ENCODE data around the gene PTPRN2.

The PTPRN2 gene

DNA sequence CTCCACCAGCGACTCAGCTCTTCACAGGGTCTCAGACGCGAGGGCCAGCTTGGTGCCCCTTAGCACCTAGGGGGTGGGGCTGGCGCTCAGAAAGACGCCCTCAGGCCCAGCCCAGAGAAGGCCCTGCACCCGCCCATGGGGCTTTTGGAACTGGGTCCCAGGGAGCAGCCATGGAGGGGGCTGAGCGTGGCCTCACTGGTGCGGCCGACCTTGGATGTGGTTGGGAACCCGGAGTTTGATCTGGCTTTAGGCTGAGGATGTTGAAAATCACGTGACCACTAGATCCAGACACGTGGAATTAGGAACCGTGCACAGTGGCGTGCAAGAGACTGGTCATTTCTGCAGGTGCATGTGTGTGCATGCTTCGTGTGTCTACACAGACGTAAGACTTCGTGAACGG is 1065.4 kb downstream of the PTPRN2 start:
- no peak for DNase-seq (ENCODE audit: low read depth in 2 of 2)

- DNase-seq (ENCODE audit: low read depth in 2 of 2): no peak
Observed at GRCh38 chr7:157521752-157522151, 1065.9 kb downstream of the PTPRN2 start.

DNA sequence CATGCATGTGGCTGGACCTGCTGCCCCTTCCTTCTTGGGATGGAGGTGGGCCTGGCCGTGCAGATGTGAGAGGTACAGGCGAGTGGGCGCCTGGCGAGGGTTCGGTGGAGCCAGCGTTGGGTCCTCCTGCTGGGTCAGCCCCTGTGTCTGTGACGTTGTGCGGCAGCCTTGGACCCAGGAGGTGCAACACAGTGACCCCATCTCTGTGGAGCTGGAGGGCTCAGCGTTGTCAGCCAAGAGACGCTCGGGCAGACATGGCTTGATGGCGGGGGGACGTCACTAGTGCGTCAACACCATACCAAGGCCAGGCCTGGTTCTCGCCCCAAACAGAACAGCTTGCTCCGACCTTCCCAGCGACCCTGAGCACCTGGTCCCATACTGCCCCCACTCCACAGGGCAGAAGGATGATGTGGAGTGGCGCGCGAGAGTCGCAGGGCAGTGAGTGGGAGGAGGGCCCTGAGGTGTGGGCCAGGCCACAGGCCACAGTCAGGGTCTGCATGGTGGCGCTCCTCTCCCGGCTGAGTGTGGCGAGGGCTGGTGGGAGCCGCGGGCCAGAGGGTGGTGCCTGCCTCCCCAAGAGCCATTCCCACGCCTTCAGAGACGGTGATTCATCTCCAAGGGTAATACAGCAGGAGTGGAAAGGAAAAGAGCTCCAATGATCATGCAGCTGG is 1066.4 kb downstream of the PTPRN2 start:
- no peak for DNase-seq (ENCODE audit: low read depth in 2 of 2)

- no peak for DNase-seq (ENCODE audit: low read depth in 2 of 2)
Observed at GRCh38 chr7:157520249-157520648, 1067.4 kb downstream of the PTPRN2 start.

DNA sequence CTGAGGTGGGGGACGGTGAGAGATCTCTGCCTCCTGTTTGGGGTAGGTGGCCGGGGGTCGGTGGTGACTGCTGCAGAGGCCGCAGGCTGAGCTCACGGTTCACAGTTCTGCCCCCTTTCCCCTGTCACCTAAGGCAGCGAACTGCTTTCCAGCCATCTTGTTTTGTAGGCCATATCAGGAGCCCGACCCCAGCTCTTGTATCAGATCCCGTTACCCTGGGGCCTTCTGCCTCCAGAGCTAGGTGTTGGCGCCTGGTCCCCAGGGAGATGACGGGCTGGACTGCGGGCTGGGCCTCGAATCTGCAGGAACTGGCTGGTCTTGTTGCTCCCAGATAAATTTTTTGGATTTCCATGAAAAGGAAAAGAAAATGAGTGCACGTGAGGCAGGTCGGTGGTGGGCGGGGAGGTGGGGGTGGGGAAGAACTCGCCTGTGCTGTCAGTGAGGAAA is 1067.8 kb downstream of the PTPRN2 start:
- no peak for DNase-seq (ENCODE audit: low read depth in 2 of 2)

DNA sequence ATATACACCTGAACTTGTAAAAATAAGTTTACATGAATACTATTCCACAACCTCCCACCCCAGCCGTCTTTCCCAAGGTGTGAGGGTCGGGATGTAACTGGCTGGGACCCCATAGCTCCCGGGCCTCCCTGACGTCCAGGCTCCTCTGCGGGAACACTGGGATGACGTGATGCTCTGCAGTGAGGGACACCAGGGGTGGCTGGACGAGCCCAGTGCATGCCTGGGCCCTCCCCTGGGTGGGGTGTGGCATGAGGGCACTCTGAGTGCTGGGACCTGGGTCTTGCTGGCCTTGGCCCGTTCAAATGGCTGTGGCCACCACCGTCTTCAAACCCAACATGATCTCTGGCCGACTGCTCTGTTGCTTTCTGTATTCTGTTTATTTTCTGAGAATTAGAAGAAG is 1068.4 kb downstream of the PTPRN2 start:
- DNase-seq (ENCODE audit: low read depth in 2 of 2): no peak

- no peak for DNase-seq (ENCODE audit: low read depth in 2 of 2)
Observed at GRCh38 chr7:157518514-157519175, 1069.0 kb downstream of the PTPRN2 start.

GRCh38 chr7:157517782-157518513 is 1069.7 kb downstream of the PTPRN2 start:
- no peak for DNase-seq (ENCODE audit: low read depth in 2 of 2)

DNA sequence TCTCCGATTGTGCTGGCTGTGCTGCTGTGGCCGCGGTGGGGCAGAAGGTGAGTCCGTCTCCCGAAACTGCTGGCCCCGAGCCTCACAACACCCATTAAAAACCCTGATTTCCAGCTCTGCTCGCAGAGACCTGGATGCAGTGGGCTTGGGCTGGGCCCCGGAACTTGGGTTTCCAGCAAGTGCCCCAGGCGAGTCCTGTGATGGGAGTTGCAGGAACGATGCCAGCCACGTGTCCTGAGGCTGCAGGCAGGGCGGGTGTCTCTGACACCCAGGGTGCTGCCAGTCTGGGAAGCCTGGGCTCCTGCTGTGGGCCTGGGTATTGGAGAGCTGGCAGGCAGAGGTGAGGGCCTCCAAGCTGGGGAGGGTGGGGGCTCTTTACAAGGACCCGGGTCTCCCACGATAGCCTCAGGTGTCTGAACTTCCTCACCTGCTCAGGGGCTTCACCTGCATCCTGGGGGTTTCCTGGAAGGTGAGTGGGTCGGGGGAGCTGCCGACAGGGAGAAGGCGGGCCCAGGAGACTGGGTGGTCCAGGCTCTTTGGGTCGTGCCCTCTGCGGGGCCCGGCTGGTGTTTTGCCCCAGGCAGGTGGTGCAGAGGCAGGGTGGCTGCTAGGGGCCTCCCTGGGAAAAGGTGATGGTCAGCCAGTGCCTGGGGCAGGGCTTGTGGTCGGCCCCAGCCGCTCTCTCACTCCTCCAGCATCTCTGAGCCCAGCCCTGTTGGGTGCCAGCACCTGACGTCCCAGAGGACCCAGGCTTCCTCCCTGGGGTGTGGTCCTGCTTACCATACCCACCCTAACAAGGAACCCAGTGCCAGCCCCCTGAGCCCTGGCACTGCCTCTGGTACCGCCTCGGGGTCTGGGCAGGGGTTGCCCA is 1070.5 kb downstream of the PTPRN2 start:
- DNase-seq (ENCODE audit: low read depth in 2 of 2): no peak

- no peak for DNase-seq (ENCODE audit: low read depth in 2 of 2)
Observed at GRCh38 chr7:157516311-157516710, 1071.3 kb downstream of the PTPRN2 start.

DNA sequence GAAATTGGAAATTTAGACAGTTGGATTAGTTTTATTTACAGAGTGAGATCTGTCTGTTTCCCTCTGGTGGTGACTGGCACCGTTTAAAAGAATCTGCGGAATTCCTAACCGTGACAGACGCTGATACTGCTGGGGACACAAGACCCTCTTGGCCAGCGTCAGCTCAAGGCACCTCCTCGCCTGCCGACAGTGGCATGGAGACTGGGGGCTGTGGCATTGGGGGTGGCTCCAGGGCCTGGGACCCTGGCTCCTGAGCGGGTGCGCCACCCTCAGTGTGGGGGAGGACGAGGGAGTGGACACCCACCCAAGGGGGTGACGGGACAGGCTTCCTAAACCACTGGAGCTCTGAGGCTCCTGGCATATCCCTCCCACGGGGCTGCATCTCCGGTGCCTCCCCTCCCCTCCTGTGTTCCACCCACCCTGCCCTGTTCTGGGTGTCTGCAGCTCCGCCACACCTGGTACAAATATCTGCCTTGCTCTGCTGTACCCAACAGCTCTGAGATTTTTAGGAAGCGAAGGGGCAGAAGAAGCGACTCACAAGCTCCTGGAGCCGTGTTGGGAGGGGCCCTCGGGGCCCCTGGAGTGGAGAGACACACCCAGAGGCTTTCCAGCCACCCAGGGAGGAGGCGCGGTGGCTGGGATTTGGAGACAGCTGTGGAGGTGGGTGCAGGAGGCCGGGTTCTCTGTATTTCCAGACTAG is 1072.1 kb downstream of the PTPRN2 start:
- DNase-seq (ENCODE audit: low read depth in 2 of 2): no peak

DNA sequence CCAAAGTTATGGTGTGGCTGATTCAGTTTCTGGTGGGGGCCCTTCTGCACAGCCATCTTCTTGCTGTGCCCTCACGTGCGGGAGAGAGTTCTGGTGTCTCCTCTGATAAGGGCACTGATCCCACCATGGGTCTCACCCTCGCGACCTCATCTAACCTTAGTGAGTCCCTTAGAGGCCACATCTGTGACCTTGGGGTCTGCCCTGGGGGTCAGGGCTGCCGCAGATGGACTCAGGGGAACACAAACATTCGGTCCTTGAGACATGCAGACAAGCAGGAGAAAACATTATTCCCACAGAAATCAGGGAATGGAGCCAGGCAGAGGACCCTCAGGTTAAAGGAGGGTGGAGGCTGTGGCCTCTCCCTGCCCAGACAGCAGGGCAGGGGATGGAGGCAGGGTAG is 1072.9 kb downstream of the PTPRN2 start:
- no peak for DNase-seq (ENCODE audit: low read depth in 2 of 2)

DNA sequence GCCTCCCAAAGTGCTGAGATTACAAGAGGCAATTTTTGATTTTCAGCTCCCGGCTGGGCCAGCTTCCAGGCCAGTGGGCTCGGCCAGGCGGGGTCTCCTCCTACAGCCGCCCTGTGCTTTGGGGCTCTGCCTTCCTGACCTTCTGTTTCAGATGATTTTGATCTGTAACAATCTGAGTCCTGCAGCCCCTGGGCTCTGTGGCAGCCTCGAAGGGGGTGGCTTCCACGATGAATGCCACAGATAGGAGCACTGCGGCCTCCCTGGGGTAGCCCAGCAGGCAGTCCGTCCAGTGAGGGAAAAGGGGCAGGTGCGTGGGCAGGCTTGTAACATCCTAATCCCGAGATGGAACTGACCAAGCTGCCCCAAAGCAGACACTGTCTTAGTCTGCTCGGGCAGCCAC is 1073.3 kb downstream of the PTPRN2 start:
- DNase-seq (ENCODE audit: low read depth in 2 of 2): no peak

- no peak for DNase-seq (ENCODE audit: low read depth in 2 of 2)
Observed at GRCh38 chr7:157513682-157514081, 1073.9 kb downstream of the PTPRN2 start.

DNA sequence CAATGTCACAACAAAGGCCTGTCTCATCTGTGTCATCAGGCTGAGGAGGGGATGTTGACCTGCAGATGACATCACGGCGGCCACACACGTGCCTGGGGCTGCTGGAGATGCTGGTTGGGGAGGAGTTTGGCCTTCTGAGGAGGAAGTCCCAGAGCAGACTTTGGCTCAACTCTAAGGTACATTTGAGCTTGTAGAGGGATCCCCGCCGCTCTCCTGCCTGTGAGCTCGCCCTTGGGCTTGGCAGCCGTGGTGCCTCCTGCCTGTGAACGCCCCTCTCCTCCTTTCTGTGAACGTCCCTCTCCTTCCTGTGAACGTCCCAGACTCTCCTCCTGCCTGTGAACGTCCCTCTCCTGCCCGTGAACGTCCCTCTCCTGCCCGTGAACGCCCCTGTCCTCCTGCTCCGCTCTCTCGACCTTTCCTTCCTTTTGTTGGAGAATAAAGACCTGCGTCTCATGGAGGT is 1074.4 kb downstream of the PTPRN2 start:
- no peak for DNase-seq (ENCODE audit: low read depth in 2 of 2)

DNA sequence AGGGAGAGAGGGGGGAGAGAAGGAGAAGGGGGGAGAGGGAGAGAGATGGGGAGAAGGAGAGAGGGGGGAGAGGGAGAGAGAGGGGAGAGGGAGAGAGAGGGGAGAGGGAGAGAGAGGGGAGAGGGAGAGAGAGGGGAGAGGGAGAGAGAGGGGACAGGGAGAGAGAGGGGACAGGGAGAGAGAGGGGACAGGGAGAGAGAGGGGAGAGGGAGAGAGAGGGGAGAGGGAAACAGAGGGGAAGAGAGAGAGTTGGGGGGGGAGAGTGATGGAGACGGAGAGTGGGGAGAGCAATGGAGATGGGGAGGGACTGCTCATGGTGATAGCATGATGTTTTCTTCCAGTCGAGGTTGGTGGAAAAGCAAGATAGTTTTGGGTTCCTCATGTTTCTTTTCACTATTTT is 1078.4 kb downstream of the PTPRN2 start:
- DNase-seq (ENCODE audit: low read depth in 2 of 2): no peak

- DNase-seq (ENCODE audit: low read depth in 2 of 2): no peak
Observed at GRCh38 chr7:157508477-157508881, 1079.1 kb downstream of the PTPRN2 start.

GRCh38 chr7:157507987-157508386 is 1079.6 kb downstream of the PTPRN2 start:
- no peak for DNase-seq (ENCODE audit: low read depth in 2 of 2)

DNA sequence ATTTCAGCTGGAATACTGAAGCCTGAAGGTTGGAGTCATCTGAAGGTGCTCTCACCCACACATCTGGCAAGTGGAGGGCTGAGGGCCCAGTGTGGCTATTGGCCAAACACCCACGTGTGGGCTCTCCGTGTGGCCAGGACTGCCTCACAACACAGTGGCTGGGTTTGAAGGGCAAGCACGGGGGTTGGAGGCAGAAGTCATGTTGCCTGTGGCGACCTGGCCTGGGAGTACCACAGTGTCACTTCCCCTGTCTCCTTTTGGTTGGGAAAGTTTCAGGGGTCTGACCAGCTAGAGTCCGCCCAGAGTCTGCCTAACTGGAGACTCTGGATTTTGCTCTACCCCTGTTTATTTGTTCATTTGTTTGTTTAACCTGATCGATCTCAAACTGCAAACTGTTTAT is 1081.4 kb downstream of the PTPRN2 start:
- DNase-seq (ENCODE audit: low read depth in 2 of 2): no peak

- no peak for DNase-seq (ENCODE audit: low read depth in 2 of 2)
Observed at GRCh38 chr7:157505646-157506045, 1082.0 kb downstream of the PTPRN2 start.

- DNase-seq (ENCODE audit: low read depth in 2 of 2): no peak
Observed at GRCh38 chr7:157503229-157503628, 1084.4 kb downstream of the PTPRN2 start.

All from stimulated activated CD8-positive, alpha-beta memory T cell treated with anti-CD3 and anti-CD28 coated beads, Interleukin-7, amount 100 ng/mL, for 1 hour (primary cell).